WERI-Rb-1 (cell line): ENCODE data around the gene NOL4L.
"Not testable (repeated sequence)": the region's sequence is repeated elsewhere in the genome, so short reads cannot be mapped to it uniquely, and the experiment has no call there.

Experiments
- DNase-seq: peaks from one replicate; pipeline ENCODE4 v3.0.0-alpha.2; 2020
- H3K27ac ChIP-seq: fragments of 250-450 bp; sonication (Bioruptor Pico); 2 replicates; pipeline ENCODE4 v1.5.1; 2020; ENCODE audit warnings: mild to moderate bottlenecking, moderate library complexity
- H3K27me3 ChIP-seq: fragments of 250-450 bp; sonication (Bioruptor Pico); 2 replicates; pipeline ENCODE4 v1.5.1; 2021; ENCODE audit warnings: mild to moderate bottlenecking, low read depth, moderate library complexity; ENCODE audit not compliant: insufficient read depth, severe bottlenecking
- H3K36me3 ChIP-seq: fragments of 250-450 bp; sonication (Bioruptor Pico); 2 replicates; pipeline ENCODE4 v1.5.1; 2020; ENCODE audit warnings: mild to moderate bottlenecking, moderate library complexity
- H3K4me3 ChIP-seq: 2 replicates; pipeline ENCODE4 v1.5.1; 2011; ENCODE audit warnings: low read depth, mild to moderate bottlenecking, control low read depth, low read length
- H3K9me3 ChIP-seq: fragments of 250-450 bp; sonication (Bioruptor Pico); 2 replicates; pipeline ENCODE4 v1.5.1; 2021; ENCODE audit warnings: mild to moderate bottlenecking, moderate library complexity; ENCODE audit not compliant: severe bottlenecking
- CTCF ChIP-seq: IDR thresholded peaks from 2 replicates; pipeline ENCODE4 v1.5.1; 2011; ENCODE audit warnings: low read depth, mild to moderate bottlenecking, control low read depth, inconsistent platforms, low read length

The NOL4L gene

GRCh38 chr20:32580970-32581838 is 3.9 kb downstream of the NOL4L start:
- DNase-seq = peak; percentile 99
- no peak for TF ChIP-seq CTCF
- Histone ChIP-seq H3K27ac (peak overlapping the region; percentile 97), H3K27me3 (no peaks in the 10 kb centered on the region), H3K4me3 (peak overlapping the region; percentile 27), H3K9me3 (no peaks in the 10 kb centered on the region), H3K36me3 (peaks cover 4% of the 10 kb centered on the region)

- no peak for TF ChIP-seq CTCF
- H3K27ac ChIP-seq = peak overlapping the region; percentile 97
- H3K4me3 ChIP-seq = peak overlapping the region; percentile 27
Observed at GRCh38 chr20:32580219-32580969, 4.7 kb downstream of the NOL4L start.

GRCh38 chr20:32578840-32579390 is 6.2 kb downstream of the NOL4L start:
- peaks cover 4% of the 10 kb centered on the region for H3K36me3 ChIP-seq
- H3K27ac ChIP-seq = peak overlapping the region; percentile 97
- no peak for TF ChIP-seq CTCF
- H3K27me3 ChIP-seq = no peaks in the 10 kb centered on the region
- H3K9me3 ChIP-seq = no peaks in the 10 kb centered on the region
- H3K4me3 ChIP-seq = no peak overlapping the region
- no peak for DNase-seq

More at GRCh38 chr20:32580219-32580969, 4.7 kb downstream of the NOL4L start:
- Histone ChIP-seq H3K9me3 (no peaks in the 10 kb centered on the region), H3K27me3 (no peaks in the 10 kb centered on the region), H3K36me3 (peaks cover 4% of the 10 kb centered on the region)
- no peak for DNase-seq

- not testable (repeated sequence) for H3K4me3 ChIP-seq, H3K36me3 ChIP-seq, H3K27me3 ChIP-seq, DNase-seq, H3K27ac ChIP-seq, H3K9me3 ChIP-seq
Observed at GRCh38 chr20:32578062-32578461, 7.1 kb downstream of the NOL4L start.

GRCh38 chr20:32577657-32578056 is 7.5 kb downstream of the NOL4L start:
- TF ChIP-seq CTCF = no peak
- DNase-seq = no peak
- peak overlapping the region; percentile 36; the same call in 1 of the 2 replicates for H3K27ac ChIP-seq
- no peaks in the 10 kb centered on the region for H3K9me3 ChIP-seq
- no peaks in the 10 kb centered on the region for H3K27me3 ChIP-seq
- H3K36me3 ChIP-seq = peaks cover 4% of the 10 kb centered on the region
- no peak overlapping the region for H3K4me3 ChIP-seq

GRCh38 chr20:32577023-32577422 is 8.1 kb downstream of the NOL4L start:
- DNase-seq = no peak
- Histone ChIP-seq H3K9me3 (no peaks in the 10 kb centered on the region), H3K27me3 (no peaks in the 10 kb centered on the region), H3K4me3 (no peak overlapping the region), H3K27ac (peak overlapping the region; percentile 36), H3K36me3 (peaks cover 4% of the 10 kb centered on the region)
- TF ChIP-seq CTCF = peak; percentile 32; the same call in 1 of the 2 replicates
